Heart right ventricle (tissue), 16 donors: ENCODE data around the gene CENATAC. TPM values are rescaled to one million over a fixed set of nuclear protein-coding genes. Genes with fewer than 3 reads are reported as not detected.
"Not testable (repeated sequence)": the region's sequence is repeated elsewhere in the genome, so short reads cannot be mapped to it uniquely, and the experiment has no call there.

Source experiments
- ATAC-seq, 8 donors: fragments of 200-7000 bp; cut with Tn5 transposase; one replicate each; pipeline ENCODE4 v1.9.1; 2020; ENCODE audit warnings: mild to moderate bottlenecking in 8 of 8, moderate library complexity in 8 of 8, moderate number of reproducible peaks in 1 of 8
- DNase-seq, 2 donors: peaks; one replicate each; pipeline ENCODE4 v3.0.0-alpha.2; 2020
- H3K27ac ChIP-seq, 10 donors: fragments of 200-600 bp; sonication (generic) in 2 of 10; one replicate each; pipeline versions ENCODE4 v1.5.0 to v1.8.0; 2020 to 2022; ENCODE audit warnings: mild to moderate bottlenecking in 3 of 10
- H3K27me3 ChIP-seq, 7 donors: fragments of 200-600 bp; one replicate each; pipeline ENCODE4 v1.8.0; 2021 to 2022; ENCODE audit warnings: mild to moderate bottlenecking in 2 of 7
- H3K36me3 ChIP-seq, 9 donors: fragments of 200-600 bp; sonication (generic) in 1 of 9; one replicate each; pipeline versions ENCODE4 v1.5.0 to v1.8.0; 2020 to 2022; ENCODE audit warnings: mild to moderate bottlenecking in 2 of 9
- H3K4me1 ChIP-seq, 9 donors: fragments of 200-600 bp; sonication (generic) in 1 of 9; one replicate each; pipeline versions ENCODE4 v1.5.0 to v1.8.0; 2020 to 2022; ENCODE audit warnings: mild to moderate bottlenecking in 4 of 9
- H3K4me3 ChIP-seq, 10 donors: fragments of 200-600 bp; sonication (generic) in 2 of 10; one replicate each; pipeline versions ENCODE4 v1.5.0 to v1.8.0; 2020 to 2022; ENCODE audit warnings: mild to moderate bottlenecking in 7 of 10, moderate library complexity in 2 of 10
- H3K9me3 ChIP-seq, 11 donors: fragments of 200-600 bp in 10 of 11; sonication (generic) in 2 of 11; one replicate each; pipeline versions ENCODE4 v1.5.0 to v1.8.0; 2013 to 2022; ENCODE audit warnings: mild to moderate bottlenecking in 2 of 11, control low read depth in 1 of 11, moderate library complexity in 1 of 11
- WGBS, 2 donors: extraction: QIAGEN DNeasy Blood & Tissue Kit; methylation state at CpG; one replicate each; pipeline ENCODE4 v1.1.7; 2013; ENCODE audit warnings: inconsistent platforms in 1 of 2; 5-methylcytosine and 5-hydroxymethylcytosine counted together
- intact Hi-C, 10 donors: fragments of 100-400 bp; cut with DNase I; formaldehyde crosslinking; loops; one replicate each; pipeline versions ENCODE4 v1.11.1 to v1.14.2; 2022
- polyA plus RNA-seq, 2 donors: library from polyadenylated mRNA; stranded (reverse); fragments of 200-250 nt; gene quantifications; one replicate each; pipeline ENCODE4 v1.2.3, GENCODE V29; 2013
- total RNA-seq, 10 donors: library from RNA; stranded (reverse); fragmentation: NEBNext Ultra II Directional in 3 of 10; extraction: Animal tissue kit (Norgen Biotek cat#: 25700) in 3 of 10; gene quantifications; one replicate each; pipeline versions ENCODE4 v1.2.1 to v1.2.4, GENCODE V29; 2021 to 2023
- TF ChIP-seq, protein P1 (sequence below), 9 donors: fragments of 200-600 bp; sonication (generic) in 2 of 9; IDR thresholded peaks; one replicate each; pipeline versions ENCODE4 v1.5.0 to v1.8.0; 2021 to 2022; ENCODE audit warnings: antibody characterized with exemption in 9 of 9, mild to moderate bottlenecking in 5 of 9, moderate library complexity in 1 of 9
- donor health status: Arrhythmogenic right ventricular cardiomyopathy.
- donor health status: ischemic (EF 13 %, LVEDD 7.1; RV severe dilation, severe dysfunction).
- donor health status: healthy with polysubstance abuse.
- donor health status: DM: no; HTN: yes; CAD: no.
- donor health status: DM: no; HTN: no; CAD: no.
- donor health status: ischemic (EF 25% LVEDD 6.9; RV normal size, moderate dysfunction).
- donor health status: ischemic (EF 25% LVEDD 5.7; RV mildly dilated, moderate dysfunction).
- donor health status: healthy.
- donor health status: DM: yes; HTN: yes; CAD: no.
- donor health status: Ischemic cardiomyopathy.
- donor health status: ischemic (EF 35%, LVEDD 5.7; RV mildly dilated, moderate dysfunction).
- donor health status: nonischemic (EF 11% LVEDD 7.7; RV severe dilation, severe dysfunction).
- donor health status: DM: yes; HTN: yes; CAD: no.
- donor health status: PGD.
- donor health status: ischemic (EF 29% LVEDD 5.4; RV normal size, mild dysfunction).
- donor health status: nonischemic (EF 23%, LVEDD 6.1; RV moderate dilation, normal function).

Gene CENATAC
- total and polyA plus RNA-seq, 12 donors = 7.8 to 85.2 (median 11.3) TPM

DNA sequence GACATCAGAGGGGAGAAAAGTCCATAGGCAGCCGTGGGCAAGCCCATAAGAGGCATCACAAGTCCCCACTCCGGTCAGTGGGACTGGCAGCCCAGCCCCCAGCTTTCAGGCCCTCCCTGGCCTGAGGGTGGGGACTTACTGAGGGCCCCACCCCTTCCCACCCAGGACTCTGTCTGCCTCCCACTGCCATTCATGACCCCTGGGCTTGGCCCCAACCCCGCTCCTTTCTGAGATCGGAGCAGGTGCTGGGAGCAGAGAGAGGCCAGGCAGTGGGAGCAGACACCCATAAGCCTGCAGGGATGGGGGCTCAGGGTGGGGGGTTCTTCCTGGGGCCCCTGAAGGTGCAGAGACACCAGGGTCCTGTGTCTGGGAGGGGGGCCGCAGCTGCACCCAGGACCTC lies 36.7 kb upstream of the CENATAC start:
- no peak overlapping the region for H3K27ac ChIP-seq
- whole genome bisulfite sequencing, 2 donors = 83 to 91% methylated on average over 5 of the region's 5 CpGs
- intact Hi-C loops = no loop called here
- no peak for ATAC-seq
- H3K27me3 ChIP-seq = peaks cover 0 to 4% (median 0%) of the 10 kb centered on the region in 7 donors
- TF ChIP-seq, protein P1, sequence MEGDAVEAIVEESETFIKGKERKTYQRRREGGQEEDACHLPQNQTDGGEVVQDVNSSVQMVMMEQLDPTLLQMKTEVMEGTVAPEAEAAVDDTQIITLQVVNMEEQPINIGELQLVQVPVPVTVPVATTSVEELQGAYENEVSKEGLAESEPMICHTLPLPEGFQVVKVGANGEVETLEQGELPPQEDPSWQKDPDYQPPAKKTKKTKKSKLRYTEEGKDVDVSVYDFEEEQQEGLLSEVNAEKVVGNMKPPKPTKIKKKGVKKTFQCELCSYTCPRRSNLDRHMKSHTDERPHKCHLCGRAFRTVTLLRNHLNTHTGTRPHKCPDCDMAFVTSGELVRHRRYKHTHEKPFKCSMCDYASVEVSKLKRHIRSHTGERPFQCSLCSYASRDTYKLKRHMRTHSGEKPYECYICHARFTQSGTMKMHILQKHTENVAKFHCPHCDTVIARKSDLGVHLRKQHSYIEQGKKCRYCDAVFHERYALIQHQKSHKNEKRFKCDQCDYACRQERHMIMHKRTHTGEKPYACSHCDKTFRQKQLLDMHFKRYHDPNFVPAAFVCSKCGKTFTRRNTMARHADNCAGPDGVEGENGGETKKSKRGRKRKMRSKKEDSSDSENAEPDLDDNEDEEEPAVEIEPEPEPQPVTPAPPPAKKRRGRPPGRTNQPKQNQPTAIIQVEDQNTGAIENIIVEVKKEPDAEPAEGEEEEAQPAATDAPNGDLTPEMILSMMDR (IDR thresholded peaks at IDR 0.05) = no peak
- no peak for DNase-seq
- no peak overlapping the region for H3K4me3 ChIP-seq
- H3K4me1 ChIP-seq = peaks cover 0 to 5% (median 0%) of the 10 kb centered on the region in 9 donors
- H3K36me3 ChIP-seq = no peaks in the 10 kb centered on the region
- H3K9me3 ChIP-seq = no peaks in the 10 kb centered on the region

- peaks cover 0 to 4% (median 0%) of the 10 kb centered on the region in 7 donors for H3K27me3 ChIP-seq
- peaks cover 0 to 2% (median 0%) of the 10 kb centered on the region in 9 donors for H3K4me1 ChIP-seq
- no peaks in the 10 kb centered on the region for H3K9me3 ChIP-seq
- WGBS, 2 donors = 52 to 58% methylated on average over 11 of the region's 11 CpGs
- ATAC-seq (no peak), DNase-seq (no peak)
- H3K27ac ChIP-seq = no peak overlapping the region
- H3K36me3 ChIP-seq = no peaks in the 10 kb centered on the region
- TF ChIP-seq, protein P1 (IDR thresholded peaks at IDR 0.05) = no peak
- H3K4me3 ChIP-seq = no peak overlapping the region
- intact Hi-C loops = no loop called here
Measured at GRCh38 chr11:118961591-118961990, 36.3 kb upstream of the CENATAC start.

GRCh38 chr11:118969508-118969907 lies 28.4 kb upstream of the CENATAC start:
- intact Hi-C loops, H3K4me1 ChIP-seq, H3K27ac ChIP-seq, H3K36me3 ChIP-seq, H3K4me3 ChIP-seq, ATAC-seq, H3K9me3 ChIP-seq, DNase-seq: not testable (repeated sequence)
- 95% methylated on average over 2 of the region's 2 CpGs for WGBS, 2 donors
- H3K27me3 ChIP-seq = peaks cover 7 to 27% (median 14%) of the 10 kb centered on the region in 7 donors

DNA sequence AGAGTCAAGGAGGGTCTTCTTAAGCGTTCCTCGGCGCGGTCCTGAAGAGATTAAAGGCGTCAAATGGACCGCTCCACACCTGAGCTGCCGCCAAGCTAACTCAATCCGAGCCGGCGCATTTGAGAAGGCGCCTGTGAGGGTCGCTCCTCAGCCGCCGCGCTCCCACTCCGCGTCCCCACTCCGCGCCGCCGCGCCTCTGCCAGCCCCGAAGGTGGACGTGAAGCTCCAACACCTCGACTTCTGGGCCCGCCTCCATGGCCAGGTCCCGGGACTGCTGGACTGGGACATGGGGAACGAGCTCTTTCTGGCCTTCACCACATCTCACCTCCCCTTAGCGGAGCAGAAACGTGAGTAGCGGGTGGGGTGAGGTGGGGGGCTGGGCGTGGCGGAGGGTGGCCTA lies 26.3 kb upstream of the CENATAC start, which contains the start of gene FOXR1:
TSS of gene FOXR1 (plus strand) at position 116 of the 400 bp plus-strand sequence. CDS start at position 287, 171 bp downstream.
- Histone ChIP-seq H3K27me3 (peaks cover 7 to 27% (median 14%) of the 10 kb centered on the region in 7 donors), H3K36me3 (no peaks in the 10 kb centered on the region), H3K4me3 (no peak within 1 kb of the TSS), H3K27ac (no peak within 1 kb of the TSS), H3K9me3 (no peaks in the 10 kb centered on the region), H3K4me1 (no peaks in the 10 kb centered on the region)
- TF ChIP-seq, protein P1 (IDR thresholded peaks at IDR 0.05) = no peak
- DNase-seq (no peak), ATAC-seq (no peak)
- intact Hi-C loops = loop anchor here in 1 of 10 donors (10.0 kb wide), 1 partner anchor 147 kb away; no protein-coding TSS in a partner anchor
- WGBS, 2 donors = 27 to 31% methylated on average over 33 of the region's 33 CpGs

DNA sequence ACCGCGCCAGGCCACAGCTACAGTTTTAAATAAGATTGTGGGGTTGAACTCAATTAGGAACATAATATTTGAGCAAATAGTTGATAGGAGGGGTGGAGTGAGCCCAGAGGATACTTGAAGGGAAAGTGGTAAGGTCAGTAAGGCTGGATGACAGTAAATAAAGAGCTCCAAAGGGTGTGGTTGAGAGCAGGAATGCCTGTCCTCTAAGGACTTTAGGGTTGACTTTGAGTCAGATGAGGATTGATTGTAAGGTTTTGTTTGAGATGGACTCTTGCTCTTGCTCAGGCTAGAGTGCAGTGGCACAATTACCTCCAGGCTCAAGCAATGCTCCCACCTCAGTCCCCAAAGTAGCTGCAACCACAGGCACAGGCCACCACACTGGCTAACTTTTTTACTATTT lies 24.0 kb upstream of the CENATAC start:
- intact Hi-C loops = loop anchor here in 1 of 10 donors (10.0 kb wide), 1 partner anchor 149 kb away; no protein-coding TSS in a partner anchor

More for the DNA sequence above, 24.0 kb upstream of the CENATAC start:
- H3K27ac ChIP-seq = no peak overlapping the region
- ATAC-seq (no peak), DNase-seq (no peak)
- 70 to 99% methylated on average over 2 of the region's 2 CpGs for WGBS, 2 donors
- H3K36me3 ChIP-seq = no peaks in the 10 kb centered on the region
- no peaks in the 10 kb centered on the region for H3K4me1 ChIP-seq
- H3K27me3 ChIP-seq = peaks cover 7 to 27% (median 14%) of the 10 kb centered on the region in 7 donors
- TF ChIP-seq, protein P1 (IDR thresholded peaks at IDR 0.05) = no peak
- no peak overlapping the region for H3K4me3 ChIP-seq
- no peaks in the 10 kb centered on the region for H3K9me3 ChIP-seq
